NCI-H2227 treated with DMSO at 0.1 percent for 48 hours (cell line): Measurements from ENCODE around the gene KLHL35.

Source experiments
- DNase-seq: peaks from one replicate; lab custom pipeline; 2025; lab: John Stamatoyannopoulos, UW

Gene KLHL35

GRCh38 chr11:75440960-75441803 is 8.2 kb upstream of the KLHL35 start:
- DNase-seq = no peak

DNA sequence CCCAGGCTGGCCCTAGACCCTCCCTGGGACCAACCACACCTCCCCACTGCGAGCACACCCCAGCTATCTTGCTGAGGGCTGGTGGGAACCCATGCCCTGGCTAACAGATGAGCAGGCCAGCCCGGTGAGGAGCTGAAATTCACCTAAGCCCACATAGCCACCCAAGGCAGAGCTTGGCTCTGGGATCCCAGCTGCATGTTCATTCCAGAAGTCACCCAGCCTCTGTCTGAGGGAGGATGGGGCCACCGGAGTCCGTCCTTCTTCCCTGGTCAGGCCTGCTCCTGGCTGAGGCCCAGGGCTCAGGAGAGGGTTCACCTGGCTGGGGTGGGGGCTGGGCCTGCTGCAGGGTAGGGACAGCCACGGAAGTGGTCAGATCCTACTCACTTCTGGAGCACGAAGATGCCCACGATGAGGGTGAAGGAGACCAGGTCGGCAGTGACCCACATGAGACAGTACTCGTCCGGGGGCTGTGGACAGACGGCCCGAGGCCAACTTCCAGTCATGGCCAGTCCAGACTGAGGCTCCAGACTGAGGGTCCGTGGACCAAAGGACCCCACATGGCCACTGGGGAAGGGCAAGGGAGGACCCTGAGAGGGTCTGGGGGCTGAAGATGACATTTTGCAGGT is 6.6 kb upstream of the KLHL35 start:
- DNase-seq = no peak

DNA sequence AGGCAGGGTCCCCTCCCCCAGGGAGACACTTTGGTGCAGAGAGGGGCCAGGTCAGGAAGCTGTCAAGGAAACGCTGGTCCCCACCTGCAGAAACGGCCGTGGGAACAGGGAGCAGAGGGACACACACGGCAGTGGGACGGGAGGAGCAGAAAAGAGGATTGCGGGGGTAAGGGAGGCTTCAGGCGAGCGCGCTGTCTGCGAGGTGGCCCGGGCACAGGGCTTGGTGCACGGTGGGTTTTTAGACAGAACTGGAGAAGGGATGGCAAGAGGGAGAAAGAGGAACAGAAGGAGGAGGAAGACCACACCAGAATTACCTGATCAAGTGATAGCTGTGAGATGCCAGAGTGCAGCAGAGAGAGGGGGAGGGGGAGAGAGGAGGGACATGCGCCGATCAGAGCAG is 6.0 kb upstream of the KLHL35 start:
- DNase-seq = no peak

DNA sequence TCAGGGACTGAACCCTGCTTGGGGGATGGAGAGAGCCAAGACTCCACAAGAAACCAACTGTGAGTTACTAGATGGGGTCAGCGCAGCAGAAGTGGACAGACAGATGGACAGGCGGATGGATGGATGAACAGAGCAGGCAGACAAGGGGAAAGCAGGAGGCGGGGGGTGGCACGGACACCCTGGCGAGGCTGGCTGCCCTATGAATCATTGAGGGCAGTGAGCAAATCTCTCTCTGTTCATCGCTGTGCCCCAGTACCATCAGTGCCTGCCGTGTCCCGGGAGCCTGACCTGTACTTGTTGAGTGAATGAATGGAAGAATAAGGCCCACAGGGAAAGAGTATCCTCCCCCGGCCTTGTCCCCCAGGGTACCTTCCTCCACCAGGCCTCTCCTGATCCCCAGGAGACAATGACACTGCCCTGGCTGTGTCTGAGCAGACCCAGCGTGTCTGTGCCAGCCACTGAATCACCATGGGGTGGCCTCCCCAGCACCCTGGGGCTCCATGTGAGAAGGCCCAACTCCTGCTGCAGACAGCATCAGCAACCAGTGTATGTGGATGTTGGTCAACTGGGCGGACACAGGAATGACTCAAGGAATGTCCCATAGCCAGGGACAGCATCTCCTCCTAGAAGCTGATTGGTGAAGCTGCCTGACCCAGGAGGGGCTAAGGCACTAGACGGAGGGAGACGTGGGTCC is 5.1 kb upstream of the KLHL35 start:
- no peak for DNase-seq

DNA sequence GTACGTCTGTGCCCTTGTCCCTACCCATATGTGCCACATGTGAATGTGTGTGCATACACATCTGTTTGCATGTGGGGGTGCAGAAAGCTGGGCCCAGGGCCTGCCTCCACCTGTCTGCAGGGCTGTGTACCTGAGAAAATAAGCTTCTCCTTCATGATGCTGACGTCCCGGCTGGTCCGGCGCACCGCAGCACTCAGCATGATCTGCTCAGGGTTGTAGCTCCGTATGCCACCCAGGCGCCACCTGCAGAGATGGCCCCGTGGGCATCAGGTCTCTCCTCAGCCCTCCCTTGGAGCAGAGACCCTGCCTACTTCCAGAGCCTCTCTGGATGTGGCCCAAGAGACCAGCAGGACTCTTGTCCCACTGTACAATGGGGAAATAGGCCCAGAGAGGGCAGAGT is 3.8 kb upstream of the KLHL35 start:
- DNase-seq = no peak

GRCh38 chr11:75435571-75435925 is 2.5 kb upstream of the KLHL35 start:
- DNase-seq = no peak

GRCh38 chr11:75434886-75435570 is 2.0 kb upstream of the KLHL35 start:
- no peak for DNase-seq

DNA sequence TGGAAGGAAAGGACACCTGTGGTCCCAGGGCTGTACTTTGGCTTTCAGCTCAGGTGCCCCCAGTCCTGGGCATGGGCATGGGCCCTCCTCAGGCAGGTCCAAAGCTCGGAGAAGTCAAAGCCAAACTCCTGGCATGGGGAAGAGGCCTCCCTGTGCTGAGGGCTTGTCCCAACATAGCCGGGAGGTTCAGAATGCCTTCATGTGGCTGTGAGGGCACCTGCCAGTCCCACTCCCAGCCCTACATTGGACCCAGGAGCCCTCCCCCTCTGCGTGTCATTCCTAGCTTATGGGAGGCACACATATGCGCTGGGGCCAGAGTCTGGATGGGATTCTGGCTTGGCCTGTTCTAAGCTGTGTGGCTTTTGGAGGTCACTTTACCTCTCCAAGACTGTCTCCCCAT is 1.0 kb upstream of the KLHL35 start:
- DNase-seq = no peak

GRCh38 chr11:75433443-75433842 is 440 bp upstream of the KLHL35 start:
- DNase-seq = no peak

DNA sequence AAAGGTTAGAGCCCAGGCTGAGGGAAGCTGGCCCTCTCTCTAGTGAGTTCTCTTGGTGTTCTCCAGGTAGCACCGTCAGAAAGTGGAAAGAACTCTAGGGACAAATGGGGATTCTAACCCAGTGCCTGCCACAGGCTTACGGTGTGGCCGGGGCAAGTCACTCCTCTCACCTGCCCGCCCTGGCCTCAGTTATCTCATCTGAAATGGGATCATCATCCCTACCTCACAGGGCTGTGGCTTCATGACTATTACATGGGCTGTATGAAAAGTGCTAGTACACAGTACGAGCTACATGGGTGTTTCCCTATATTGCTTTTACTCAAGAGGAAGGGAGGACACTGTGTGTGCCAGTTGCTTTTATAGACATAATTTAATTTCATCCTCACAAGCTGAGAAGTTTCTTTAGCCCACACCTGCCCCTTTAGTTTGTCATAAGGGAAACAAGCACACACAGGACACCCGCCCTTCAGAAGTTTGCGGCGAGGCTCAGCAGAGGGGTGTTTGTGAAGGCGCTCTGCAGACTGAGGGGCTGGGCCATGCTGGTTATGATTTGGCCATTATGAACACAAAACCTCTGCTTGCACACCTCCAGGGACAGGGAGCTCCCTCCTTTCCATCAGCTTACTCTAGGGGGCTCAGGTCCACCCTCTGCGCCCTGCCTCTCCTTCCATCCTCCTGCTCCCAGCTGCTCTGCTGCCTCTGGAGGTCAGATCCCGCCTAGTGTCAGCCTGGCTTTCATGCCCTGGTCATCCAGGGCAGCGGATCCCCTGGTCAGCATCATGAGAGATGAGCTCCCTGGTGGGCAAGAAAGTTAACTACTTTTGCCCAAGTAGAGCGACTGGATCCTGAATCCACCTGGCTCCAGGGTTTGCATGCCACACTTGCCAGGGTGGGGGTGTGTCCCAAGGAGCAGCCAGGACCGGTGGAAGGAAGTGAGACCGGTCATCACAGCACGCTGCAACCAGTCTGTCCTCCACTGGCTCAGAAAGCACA is 1.2 kb downstream of the KLHL35 start:
- no peak for DNase-seq

DNA sequence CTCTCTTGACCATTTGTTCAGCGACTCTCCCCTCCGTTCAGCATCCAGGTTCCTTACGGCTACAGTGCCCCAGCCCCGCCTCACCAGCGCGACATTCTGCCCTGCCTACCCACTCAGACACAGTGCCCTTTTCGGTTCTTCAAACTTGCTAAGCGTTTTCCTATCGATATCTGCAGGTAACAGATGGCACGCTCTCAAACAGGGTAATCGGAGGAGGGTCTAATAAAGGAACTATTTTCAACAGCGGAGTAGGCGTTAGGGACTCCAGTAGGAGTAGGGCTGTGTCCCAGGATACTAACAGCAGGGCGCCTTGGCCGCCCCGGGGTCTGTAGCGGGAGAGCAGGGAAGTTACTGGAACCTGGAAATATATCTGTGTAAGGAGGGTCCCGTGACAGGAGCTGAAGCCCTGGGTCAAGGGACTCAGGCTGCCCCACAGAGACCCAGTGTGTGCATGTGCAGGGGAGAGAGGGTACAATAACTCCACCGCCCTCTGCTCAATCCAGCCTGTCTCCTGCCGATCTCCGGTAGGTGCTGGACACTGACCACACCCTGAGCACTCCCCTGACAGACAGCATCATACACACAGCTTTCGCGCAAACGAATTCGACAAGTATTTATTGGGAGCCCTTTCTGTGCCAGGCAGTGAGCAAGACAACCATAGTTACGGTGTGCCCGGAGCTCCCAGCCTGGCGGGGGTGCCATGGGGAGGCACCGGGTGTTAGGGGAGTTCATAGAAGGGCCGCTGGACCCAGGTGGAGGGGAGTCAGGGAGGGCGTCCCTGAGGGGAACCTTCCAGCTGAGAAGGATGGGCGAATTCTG is 2.1 kb downstream of the KLHL35 start:
- no peak for DNase-seq

- DNase-seq = peak; percentile 58
These were observed 2.9 kb downstream of the KLHL35 start for GRCh38 chr11:75429902-75430713.

DNA sequence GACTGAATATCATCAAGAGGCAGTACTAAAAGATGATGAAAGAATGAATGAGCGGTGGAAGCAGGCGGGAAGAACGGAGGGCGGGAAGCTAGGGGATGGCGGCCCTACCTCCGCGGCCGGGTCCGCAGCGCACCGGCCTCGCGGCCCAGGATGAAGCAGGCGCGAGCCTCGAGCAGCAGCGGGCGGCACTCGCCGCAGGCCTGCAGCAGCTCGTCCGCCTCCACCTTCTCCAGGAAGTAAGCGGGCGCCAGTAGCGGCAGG is 3.4 kb downstream of the KLHL35 start:
- no peak for DNase-seq

DNA sequence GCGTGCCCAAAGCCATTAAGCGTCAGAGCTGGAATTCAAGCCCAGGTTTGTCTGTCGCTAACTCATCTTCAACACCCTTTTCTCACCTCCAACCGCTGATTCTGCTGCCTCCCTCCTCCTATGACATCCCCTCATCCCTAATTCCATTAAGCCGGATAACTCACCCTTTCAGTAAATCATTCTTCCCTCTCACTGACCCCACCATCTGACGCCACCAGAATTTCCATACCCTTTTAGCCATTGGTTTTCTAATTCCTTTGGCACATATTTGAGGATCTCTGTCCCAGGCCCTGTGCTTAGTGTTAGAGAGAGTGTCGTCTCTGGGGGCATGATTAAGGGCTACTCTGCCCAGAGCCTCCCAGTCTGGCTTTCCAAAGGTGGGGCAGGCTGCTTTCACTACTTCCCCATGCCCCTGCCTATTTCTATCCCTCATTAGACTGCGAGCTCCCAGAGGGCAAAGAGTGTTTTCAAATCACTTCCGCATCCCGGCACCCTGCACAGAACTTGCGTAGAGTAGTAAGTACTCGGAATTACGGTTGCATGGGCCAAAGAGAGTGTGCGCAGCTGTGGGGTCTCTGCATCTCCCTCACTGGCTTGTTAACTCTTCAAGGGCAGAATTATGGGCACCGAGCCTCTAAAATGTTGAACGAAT is 3.9 kb downstream of the KLHL35 start:
- no peak for DNase-seq

- no peak for DNase-seq
These were observed 4.7 kb downstream of the KLHL35 start for GRCh38 chr11:75428281-75428724.

GRCh38 chr11:75427181-75427580 is 5.8 kb downstream of the KLHL35 start:
- no peak for DNase-seq

DNA sequence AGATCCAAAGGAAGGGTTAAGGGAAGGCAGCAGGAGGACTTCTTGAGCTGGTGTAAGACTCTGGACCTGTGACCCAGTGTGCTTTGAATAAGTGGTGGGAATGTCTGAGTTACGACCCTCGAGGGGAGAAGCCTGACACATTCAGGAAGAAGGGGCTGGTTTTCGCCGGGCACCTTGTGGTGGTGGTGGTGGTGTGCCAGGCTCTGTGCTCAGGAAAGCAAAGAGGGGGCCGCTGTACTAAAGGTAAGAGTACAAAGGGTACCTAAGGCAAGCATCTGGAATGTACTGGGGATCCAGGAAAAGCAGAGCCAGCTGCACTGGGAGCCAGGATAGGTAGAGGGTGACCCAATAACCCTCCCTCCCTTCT is 6.3 kb downstream of the KLHL35 start:
- no peak for DNase-seq

DNA sequence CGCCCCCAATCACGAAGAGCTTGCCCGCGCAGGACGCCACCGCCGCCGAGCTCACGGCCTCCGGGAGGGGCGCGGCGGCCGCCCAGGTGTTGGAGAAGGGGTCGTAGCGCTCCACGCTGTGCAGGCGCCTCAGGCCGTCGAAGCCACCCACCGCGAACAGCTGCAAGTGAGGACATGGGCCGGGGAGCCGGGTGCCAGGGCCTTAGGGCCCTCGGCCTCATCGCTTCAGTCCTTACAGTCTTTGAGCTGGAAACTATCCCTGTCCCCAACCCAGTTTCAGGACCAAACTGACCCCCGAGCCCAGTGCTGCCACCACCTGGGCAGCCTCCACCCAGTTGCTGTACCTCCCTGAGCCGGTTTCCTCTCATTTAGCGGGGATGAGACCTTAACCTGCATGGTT is 7.6 kb downstream of the KLHL35 start:
- DNase-seq = no peak

DNA sequence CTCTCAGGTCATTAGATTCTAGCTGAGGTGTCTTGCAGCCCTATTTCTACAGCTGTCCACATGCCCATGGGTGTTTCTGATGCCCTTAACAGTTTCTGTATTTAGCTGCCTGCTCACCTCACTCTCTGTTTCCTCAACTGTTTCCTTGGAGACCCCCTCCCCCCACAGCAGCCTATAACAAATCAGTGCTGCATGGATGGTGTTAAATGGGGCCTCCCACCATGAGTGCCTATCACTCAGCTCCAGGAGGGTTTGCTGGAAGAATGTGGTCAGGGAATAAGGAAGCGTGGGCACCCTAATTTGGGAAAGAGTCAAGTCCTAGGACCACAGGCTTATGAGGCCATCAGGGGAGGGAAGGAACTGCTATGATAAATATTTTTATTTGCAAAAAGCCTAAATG is 8.6 kb downstream of the KLHL35 start:
- DNase-seq = no peak
